Measurements from ENCODE around the gene BDH1.

GRCh38 chr3:197584733-197585132 is 29.0 kb upstream of the BDH1 start:
- TF ChIP-seq POLR2AphosphoS5 (IDR thresholded peaks at IDR 0.05; ENCODE audit: borderline replicate concordance, low read depth, low read length) = no peak
- TF ChIP-seq EZH2 (IDR thresholded peaks at IDR 0.05) = no peak
- TF ChIP-seq FOXP2 (optimal IDR thresholded peaks at IDR 0.05; ENCODE audit: control extremely low read depth, extremely low read length, insufficient read depth) = no peak
